OCI-LY3 (cell line): ENCODE results near the gene ENOX2.

Experiments
- H2AFZ ChIP-seq: fragments of 200-600, 300-600 bp; shearing (Covaris generic); 2 replicates; pipeline ENCODE4 v1.6.0; 2014; ENCODE audit warnings: antibody characterized with exemption, low read depth, low read length
- H3K27ac ChIP-seq: fragments of 200-600, 300-600 bp; sonication (generic); 2 replicates; pipeline ENCODE4 v1.5.1; 2014; ENCODE audit warnings: mild to moderate bottlenecking, low read length, moderate library complexity, mixed read lengths
- H3K27me3 ChIP-seq: fragments of 200-600, 300-600 bp; sonication (generic); 2 replicates; pipeline ENCODE4 v1.6.1; 2014; ENCODE audit warnings: low read depth, low read length, mixed read lengths
- H3K36me3 ChIP-seq: fragments of 200-600, 300-600 bp; sonication (generic); replicated peaks from 2 replicates; pipeline ENCODE3; 2014; ENCODE audit warnings: low read depth, low read length, mixed read lengths
- H3K4me1 ChIP-seq: fragments of 300-600, 200-600 bp; sonication (generic); 2 replicates; pipeline ENCODE4 v1.6.1; 2014; ENCODE audit warnings: low read length, mixed read lengths
- H3K4me2 ChIP-seq: fragments of 200-600, 300-600 bp; sonication (generic); 2 replicates; pipeline ENCODE4 v1.6.1; 2014; ENCODE audit warnings: low read length, mixed read lengths
- H3K4me3 ChIP-seq: fragments of 300-600, 200-600 bp; sonication (generic); 2 replicates; pipeline ENCODE4 v1.5.1; 2014; ENCODE audit warnings: antibody characterized with exemption, mild to moderate bottlenecking, low read length, moderate library complexity
- H3K79me2 ChIP-seq: fragments of 300-600, 200-600 bp; shearing (Covaris generic); 2 replicates; pipeline ENCODE4 v1.6.1; 2014; ENCODE audit warnings: mild to moderate bottlenecking, low read length, mixed read lengths
- H3K9ac ChIP-seq: fragments of 300-600, 200-600 bp; shearing (Covaris generic); 2 replicates; pipeline ENCODE4 v1.6.0; 2014; ENCODE audit warnings: mild to moderate bottlenecking, low read length, moderate library complexity
- H3K9me3 ChIP-seq: fragments of 200-600, 300-600 bp; shearing (Covaris generic); 2 replicates; pipeline ENCODE4 v1.6.1; 2014; ENCODE audit warnings: low read length, mixed read lengths; ENCODE audit not compliant: insufficient read depth
- H4K20me1 ChIP-seq: fragments of 200-600, 300-600 bp; sonication (generic); 2 replicates; pipeline ENCODE4 v1.6.1; 2016; ENCODE audit warnings: low read length, mixed read lengths; ENCODE audit not compliant: insufficient read depth
- CTCF ChIP-seq: fragments of 200-600, 300-600 bp; sonication (generic); IDR thresholded peaks from 2 replicates; pipeline ENCODE4 v1.5.1; 2014; ENCODE audit warnings: antibody characterized with exemption, low read length, low read depth
- EZH2phosphoT487 ChIP-seq: fragments of 200-600 bp; shearing (Covaris generic); IDR thresholded peaks from 2 replicates; pipeline ENCODE4 v1.6.1; 2018; ENCODE audit warnings: antibody characterized with exemption, mixed run types, low read depth

Gene ENOX2

GRCh38 chrX:130879869-130880268 lies 23.1 kb downstream of the ENOX2 start:
- Histone ChIP-seq H3K27ac (no peak overlapping the region), H3K4me3 (no peak overlapping the region), H3K9me3 (no peaks in the 10 kb centered on the region), H4K20me1 (no peaks in the 10 kb centered on the region), H3K9ac (no peak overlapping the region), H3K27me3 (no peaks in the 10 kb centered on the region), H3K36me3 (no peaks in the 10 kb centered on the region), H3K4me2 (no peak overlapping the region), H3K79me2 (no peaks in the 10 kb centered on the region), H2AFZ (no peak overlapping the region), H3K4me1 (no peaks in the 10 kb centered on the region)
- no peak for TF ChIP-seq CTCF
- no peak for TF ChIP-seq EZH2phosphoT487

GRCh38 chrX:130878350-130879341 lies 24.4 kb downstream of the ENOX2 start:
- H3K9ac ChIP-seq: no peak overlapping the region

GRCh38 chrX:130877892-130878341 lies 25.1 kb downstream of the ENOX2 start:
- no peaks in the 10 kb centered on the region for H3K27me3 ChIP-seq
- H4K20me1 ChIP-seq: no peaks in the 10 kb centered on the region

More at GRCh38 chrX:130878350-130879341, 24.4 kb downstream of the ENOX2 start:
- H3K27ac ChIP-seq: no peak overlapping the region
- H3K79me2 ChIP-seq: no peaks in the 10 kb centered on the region
- H3K27me3 ChIP-seq: no peaks in the 10 kb centered on the region
- H3K9me3 ChIP-seq: no peaks in the 10 kb centered on the region
- no peak overlapping the region for H3K4me2 ChIP-seq
- no peak overlapping the region for H3K4me3 ChIP-seq
- no peaks in the 10 kb centered on the region for H3K4me1 ChIP-seq
- H2AFZ ChIP-seq: no peak overlapping the region
- H4K20me1 ChIP-seq: no peaks in the 10 kb centered on the region
- no peak for TF ChIP-seq EZH2phosphoT487
- TF ChIP-seq CTCF: no peak
- no peaks in the 10 kb centered on the region for H3K36me3 ChIP-seq

More at GRCh38 chrX:130877892-130878341, 25.1 kb downstream of the ENOX2 start:
- Histone ChIP-seq H2AFZ (no peak overlapping the region), H3K9me3 (no peaks in the 10 kb centered on the region), H3K4me1 (no peaks in the 10 kb centered on the region), H3K9ac (no peak overlapping the region), H3K4me2 (no peak overlapping the region), H3K4me3 (no peak overlapping the region), H3K27ac (no peak overlapping the region), H3K36me3 (no peaks in the 10 kb centered on the region), H3K79me2 (no peaks in the 10 kb centered on the region)
- TF ChIP-seq CTCF (no peak), EZH2phosphoT487 (no peak)
